Right cardiac atrium (tissue), 5 donors: ENCODE measurements around the gene PUM1. TPM values are rescaled to one million over a fixed set of nuclear protein-coding genes. Genes with fewer than 3 reads are reported as not detected.
A peak's percentile ranks its signal among the peaks of the same experiment; 100 is the strongest.

Experiments used
- ATAC-seq, 2 donors: fragments of 200-7000 bp; cut with Tn5 transposase; one replicate each; pipeline versions ENCODE4 v1.8.0 to v1.9.1; 2020; ENCODE audit warnings: moderate library complexity in 2 of 2, mild to moderate bottlenecking in 1 of 2
- DNase-seq, 3 donors: peaks; one replicate each; pipeline ENCODE4 v3.0.0-alpha.2; 2020
- H3K27ac ChIP-seq: one replicate; pipeline ENCODE4 v1.5.1; 2013; ENCODE audit warnings: mild to moderate bottlenecking, low read length, control low read depth, moderate library complexity
- H3K27me3 ChIP-seq: one replicate; pipeline ENCODE4 v1.6.1; 2013; ENCODE audit not compliant: control insufficient read depth, insufficient read depth
- H3K4me1 ChIP-seq: one replicate; pipeline ENCODE4 v1.6.1; 2013; ENCODE audit warnings: low read length; ENCODE audit not compliant: control insufficient read depth, insufficient read depth
- H3K4me3 ChIP-seq: one replicate; pipeline ENCODE4 v1.5.1; 2013; ENCODE audit warnings: low read length, control low read depth
- H3K9me3 ChIP-seq: one replicate; pipeline ENCODE4 v1.6.1; 2013; ENCODE audit warnings: low read length; ENCODE audit not compliant: control insufficient read depth
- WGBS: extraction: QIAGEN DNeasy Blood & Tissue Kit; methylation state at CpG from one replicate; pipeline ENCODE4 v1.1.7; 2013; 5-methylcytosine and 5-hydroxymethylcytosine counted together
- intact Hi-C, 4 donors: fragments of 100-400 bp; cut with DNase I; formaldehyde crosslinking; loops; one replicate each; pipeline versions ENCODE4 v1.11.0 to v1.14.0; 2022 to 2023
- polyA plus RNA-seq: library from polyadenylated mRNA; stranded (reverse); fragments of 200-250 nt; gene quantifications from one replicate; pipeline ENCODE4 v1.2.3, GENCODE V29; 2013
- total RNA-seq, 4 donors: library from RNA; stranded (reverse); fragmentation: NEBNext Ultra II Directional; extraction: Animal tissue kit (Norgen Biotek cat#: 25700); gene quantifications; one replicate each; pipeline ENCODE4 v1.2.1, GENCODE V29; 2021
- donor health status: healthy with polysubstance abuse.
- donor health status: DM: no; HTN: yes; CAD: no.
- donor health status: DM: no; HTN: no; CAD: no.
- donor health status: DM: no; HTN: yes; CAD: no; lungs with severe emphysema.
- donor health status: DM: yes; HTN: yes; CAD: no.

The PUM1 gene
- total and polyA plus RNA-seq, 5 donors, result 21.2 to 77.2 (median 76.9) TPM

DNA sequence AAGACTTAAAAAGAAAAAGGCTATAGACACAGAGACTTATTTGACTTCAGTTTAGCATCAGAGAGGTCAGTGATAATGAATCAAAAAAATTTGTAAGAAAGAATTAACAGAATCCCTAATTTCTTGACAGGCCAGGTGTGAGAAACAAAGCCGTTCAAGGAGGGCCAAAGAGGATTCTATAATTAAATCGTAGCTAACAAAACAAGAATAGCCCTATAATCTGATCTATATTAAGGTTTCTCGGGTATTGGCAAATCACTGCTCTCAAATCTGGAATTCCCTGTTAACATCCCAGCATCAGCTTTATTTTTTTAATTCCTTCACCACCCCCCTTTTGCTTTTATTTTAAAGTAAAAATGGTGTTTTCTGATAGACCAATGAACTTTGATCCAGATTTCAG, 60.3 kb downstream of the PUM1 start:
- H3K4me3 ChIP-seq, result no peak overlapping the region
- H3K27me3 ChIP-seq, result no peaks in the 10 kb centered on the region
- ATAC-seq, result no peak
- 67% methylated on average over 3 of the region's 3 CpGs for WGBS
- intact Hi-C loops, result no loop called here
- peaks cover 3% of the 10 kb centered on the region for H3K4me1 ChIP-seq
- no peaks in the 10 kb centered on the region for H3K9me3 ChIP-seq
- DNase-seq, result no peak
- H3K27ac ChIP-seq, result no peak overlapping the region

DNA sequence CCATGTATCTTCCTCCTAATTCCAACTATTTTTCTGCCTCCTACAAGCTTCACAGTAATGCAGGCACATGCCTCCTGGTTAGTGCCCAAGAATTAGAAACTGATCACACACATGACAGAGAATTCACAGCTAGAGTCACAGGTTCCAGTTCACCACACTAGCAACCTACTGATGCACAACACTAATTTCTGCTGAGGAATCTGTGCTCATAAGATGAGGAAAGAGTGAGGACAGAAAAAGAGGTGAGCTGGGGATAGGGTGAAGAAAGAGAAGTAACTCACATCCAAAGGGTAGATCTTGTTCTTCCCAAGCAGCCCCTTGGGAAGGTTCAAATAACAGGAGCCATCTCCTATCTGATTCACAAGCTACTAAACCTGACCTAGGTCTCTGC, 61.3 kb downstream of the PUM1 start:
- DNase-seq, result no peak
- no peak overlapping the region for H3K27ac ChIP-seq
- H3K27me3 ChIP-seq, result no peaks in the 10 kb centered on the region
- intact Hi-C loops, result no loop called here
- H3K4me1 ChIP-seq, result peaks cover 3% of the 10 kb centered on the region
- ATAC-seq, result no peak
- no peak overlapping the region for H3K4me3 ChIP-seq
- no peaks in the 10 kb centered on the region for H3K9me3 ChIP-seq

DNA sequence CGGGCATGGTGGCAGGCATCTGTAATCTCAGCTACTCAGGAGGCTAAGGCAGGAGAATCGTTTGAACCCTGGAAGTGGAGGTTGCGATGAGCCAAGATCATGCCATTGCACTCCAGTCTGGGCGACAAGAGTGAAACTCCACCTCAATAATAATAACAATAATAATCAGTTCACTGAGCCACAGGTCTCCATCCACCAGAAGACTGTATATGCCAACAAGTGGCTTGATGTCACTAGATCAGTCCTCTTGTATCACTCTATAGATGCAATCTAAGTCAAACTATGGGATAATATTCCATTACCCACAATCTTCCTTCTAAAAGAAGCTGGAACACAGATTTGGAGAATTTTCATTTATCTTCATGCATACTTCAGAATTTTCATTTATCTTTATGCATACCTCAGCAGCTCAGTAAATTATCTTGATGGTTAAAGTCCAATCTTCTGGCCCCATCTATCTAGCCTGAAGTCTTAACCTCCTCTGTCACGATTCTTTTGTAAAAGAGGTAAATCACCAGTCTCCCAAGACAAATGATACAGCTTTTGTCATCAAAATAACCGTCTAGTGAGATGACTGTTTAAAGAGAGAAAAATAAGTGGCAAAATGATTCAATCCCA, 61.8 kb downstream of the PUM1 start:
- H3K9me3 ChIP-seq, result no peaks in the 10 kb centered on the region
- no peak for DNase-seq
- no peaks in the 10 kb centered on the region for H3K27me3 ChIP-seq
- no peak overlapping the region for H3K4me3 ChIP-seq
- peaks cover 4% of the 10 kb centered on the region for H3K4me1 ChIP-seq
- H3K27ac ChIP-seq, result no peak overlapping the region
- intact Hi-C loops, result no loop called here
- ATAC-seq, result no peak
- 86% methylated on average over 6 of the region's 6 CpGs for WGBS

DNA sequence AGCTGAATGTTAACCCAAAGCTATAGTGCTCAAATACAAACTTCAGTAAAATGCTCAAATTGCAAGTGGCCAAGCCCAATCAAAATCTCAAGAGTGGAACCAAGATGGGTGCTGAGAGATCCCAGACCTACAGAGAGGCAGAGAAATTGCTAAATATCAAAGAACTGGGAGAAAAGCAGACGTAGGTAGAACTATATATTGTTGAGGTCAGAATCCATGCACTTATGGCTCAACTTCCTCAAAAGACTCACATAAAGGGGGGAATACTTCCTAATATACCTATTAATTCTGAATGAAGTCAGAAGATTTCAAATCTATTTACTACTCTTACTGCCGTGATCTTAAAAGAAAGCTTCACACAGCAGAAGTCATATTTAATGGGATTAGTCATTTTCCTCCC, 65.2 kb downstream of the PUM1 start:
- DNase-seq (no peak), ATAC-seq (no peak)
- no peaks in the 10 kb centered on the region for H3K9me3 ChIP-seq
- no peak overlapping the region for H3K4me3 ChIP-seq
- 86% methylated on average over 2 of the region's 2 CpGs for WGBS
- no peak overlapping the region for H3K27ac ChIP-seq
- no peaks in the 10 kb centered on the region for H3K27me3 ChIP-seq
- intact Hi-C loops, result no loop called here
- peaks cover 5% of the 10 kb centered on the region for H3K4me1 ChIP-seq

DNA sequence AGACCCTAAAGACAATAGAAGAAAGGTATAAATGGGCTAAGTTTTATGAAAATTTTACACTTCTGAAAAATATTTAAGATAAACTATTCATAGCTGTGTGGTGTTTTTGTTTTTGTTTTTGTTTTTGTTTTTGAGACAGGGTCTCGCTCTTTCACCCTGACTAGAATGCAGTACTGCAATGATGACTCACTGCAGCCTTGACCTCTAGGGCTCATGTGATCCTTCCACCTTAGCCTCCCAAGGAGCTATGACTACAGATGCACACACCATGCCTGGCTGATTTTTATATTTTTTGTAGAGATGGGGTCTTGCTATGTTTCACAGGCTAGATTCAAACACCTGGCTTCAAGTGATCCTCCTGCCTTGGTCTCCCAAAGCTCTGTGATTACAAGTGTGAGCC, 66.6 kb downstream of the PUM1 start:
- Histone ChIP-seq H3K9me3 (no peaks in the 10 kb centered on the region), H3K4me1 (peaks cover 5% of the 10 kb centered on the region), H3K27me3 (no peaks in the 10 kb centered on the region), H3K27ac (no peak overlapping the region), H3K4me3 (no peak overlapping the region)
- intact Hi-C loops, result no loop called here
- DNase-seq (no peak), ATAC-seq (no peak)
- WGBS, result 96% methylated on average over 1 of the region's 1 CpG

DNA sequence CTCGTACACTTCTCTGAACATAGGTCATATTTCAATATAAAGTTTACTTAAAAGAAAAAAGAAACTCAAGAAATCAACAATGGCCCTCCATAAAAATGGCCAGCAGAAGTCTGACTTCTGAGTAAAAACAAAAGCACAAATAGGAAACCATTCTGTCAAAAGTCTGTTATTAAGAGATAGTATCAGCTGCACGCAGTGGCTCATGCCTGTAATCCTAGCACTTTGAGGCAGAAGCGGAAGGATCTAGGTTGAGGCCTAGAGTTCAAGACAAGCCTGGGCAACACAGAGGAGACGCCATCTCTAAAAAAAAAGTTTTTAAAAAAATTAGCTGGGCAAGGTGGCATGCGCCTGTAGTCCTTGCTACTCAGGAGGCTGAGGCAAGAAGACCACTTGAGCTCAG, 67.3 kb downstream of the PUM1 start:
- H3K27me3 ChIP-seq, result no peaks in the 10 kb centered on the region
- H3K9me3 ChIP-seq, result no peaks in the 10 kb centered on the region
- no peak for DNase-seq
- H3K4me3 ChIP-seq, result no peak overlapping the region
- WGBS, result 97% methylated on average over 5 of the region's 5 CpGs
- H3K4me1 ChIP-seq, result peaks cover 5% of the 10 kb centered on the region
- intact Hi-C loops, result no loop called here
- ATAC-seq, result no peak
- H3K27ac ChIP-seq, result no peak overlapping the region

DNA sequence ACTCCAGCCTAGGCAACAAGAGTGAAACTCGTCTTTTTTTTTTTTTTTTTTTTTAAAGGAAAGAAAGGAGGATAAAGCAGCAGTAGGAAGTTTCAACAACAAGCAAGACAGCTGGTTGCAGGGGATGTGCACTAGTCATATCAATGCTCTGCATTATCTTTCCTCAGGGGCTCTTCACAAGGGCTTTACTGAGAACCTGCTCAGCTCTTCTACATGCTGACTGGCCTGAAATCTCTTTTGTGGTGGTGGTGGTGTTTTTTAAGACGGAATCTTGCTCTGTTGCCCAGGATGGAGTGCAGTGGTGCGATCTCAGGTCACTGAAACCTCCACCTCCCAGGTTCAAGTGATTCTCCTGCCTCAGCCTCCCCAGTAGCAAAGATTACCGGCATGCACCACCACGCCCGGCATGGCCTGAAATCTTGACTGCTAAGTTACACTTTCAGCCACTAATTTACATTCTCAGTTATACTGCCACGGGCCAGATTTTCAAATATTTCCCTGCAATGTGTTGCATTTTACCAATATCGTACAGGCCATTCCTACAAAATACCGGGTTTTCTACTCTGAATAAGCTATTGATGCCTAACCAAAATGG, 68.0 kb downstream of the PUM1 start:
- Histone ChIP-seq H3K27ac (no peak overlapping the region), H3K9me3 (no peaks in the 10 kb centered on the region), H3K27me3 (no peaks in the 10 kb centered on the region), H3K4me3 (no peak overlapping the region), H3K4me1 (peaks cover 5% of the 10 kb centered on the region)
- intact Hi-C loops, result no loop called here
- no peak for DNase-seq
- 92% methylated on average over 9 of the region's 9 CpGs for WGBS
- no peak for ATAC-seq

DNA sequence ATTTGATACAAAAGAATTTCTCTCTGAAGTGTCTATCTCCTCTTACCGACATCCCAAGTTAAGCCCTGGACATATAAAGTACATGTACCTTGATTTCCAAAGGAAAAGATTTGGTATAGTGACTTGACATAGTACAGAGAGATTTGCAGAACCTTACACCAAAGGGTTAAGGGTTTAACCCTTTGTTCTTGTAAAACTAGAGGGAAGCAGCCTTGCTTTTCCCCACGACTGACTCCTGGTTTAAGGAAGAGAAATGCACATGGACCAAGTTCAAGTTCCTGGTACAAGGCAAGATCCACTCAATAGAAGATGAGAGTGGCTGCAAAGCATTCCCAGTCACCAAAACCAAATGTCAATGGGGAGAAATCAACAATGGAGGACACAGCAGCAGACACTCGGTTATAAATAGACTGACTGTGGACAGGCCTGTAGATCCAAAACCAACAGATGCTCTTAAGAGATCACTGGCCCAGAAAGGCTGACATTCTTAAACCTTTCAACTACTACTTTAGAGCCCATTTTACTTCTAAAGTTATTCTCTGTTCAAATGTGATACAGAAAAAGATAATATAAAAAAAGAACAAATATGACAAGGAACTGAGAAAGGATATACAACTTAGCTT, 69.4 kb downstream of the PUM1 start:
- no peak for ATAC-seq
- no peak overlapping the region for H3K4me3 ChIP-seq
- no peak for DNase-seq
- H3K27me3 ChIP-seq, result no peaks in the 10 kb centered on the region
- H3K9me3 ChIP-seq, result no peaks in the 10 kb centered on the region
- H3K4me1 ChIP-seq, result peaks cover 5% of the 10 kb centered on the region
- WGBS, result 49% methylated on average over 3 of the region's 3 CpGs
- H3K27ac ChIP-seq, result peak overlapping the region; percentile 15
- intact Hi-C loops, result no loop called here

DNA sequence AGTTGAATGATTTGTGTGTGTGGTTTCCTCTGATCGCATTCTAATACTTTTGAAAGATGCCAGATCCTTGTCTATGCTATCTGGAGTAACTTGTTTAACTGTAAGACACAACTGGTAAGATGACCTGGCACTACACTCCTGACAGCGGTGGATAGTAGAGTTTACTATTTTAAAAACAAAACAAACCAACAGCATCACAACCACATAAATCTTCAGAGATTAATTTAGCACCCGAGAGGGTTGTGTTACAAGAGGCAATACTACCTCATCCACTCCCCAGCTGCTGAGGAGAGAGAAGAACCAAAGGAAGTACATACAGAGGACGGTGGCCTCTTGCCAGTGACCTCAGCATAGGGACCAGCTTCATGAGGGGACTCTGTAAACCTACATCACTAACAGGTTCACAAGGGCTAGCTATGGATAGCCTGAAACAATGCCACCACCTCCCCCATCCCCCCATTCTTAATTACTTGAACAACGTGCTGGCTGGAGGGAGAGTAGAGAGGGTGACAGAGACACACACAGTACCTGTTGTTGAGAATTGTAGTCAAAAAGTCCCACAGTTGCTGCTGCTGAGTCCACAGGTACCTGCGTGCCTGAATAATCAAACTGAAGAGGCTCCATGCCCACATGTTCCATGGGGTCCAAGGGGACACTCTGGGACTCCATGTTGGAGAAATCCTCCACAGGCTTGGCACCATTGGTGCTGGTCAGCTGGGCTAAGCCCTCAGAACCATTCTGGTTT, 73.5 kb downstream of the PUM1 start:
- no peaks in the 10 kb centered on the region for H3K9me3 ChIP-seq
- ATAC-seq (peak in 1 of 2 donors; percentile 17), DNase-seq (no peak)
- H3K27ac ChIP-seq, result no peak overlapping the region
- 72% methylated on average over 6 of the region's 6 CpGs for WGBS
- H3K4me3 ChIP-seq, result no peak overlapping the region
- intact Hi-C loops, result no loop called here
- H3K4me1 ChIP-seq, result peaks cover 3% of the 10 kb centered on the region
- no peaks in the 10 kb centered on the region for H3K27me3 ChIP-seq

DNA sequence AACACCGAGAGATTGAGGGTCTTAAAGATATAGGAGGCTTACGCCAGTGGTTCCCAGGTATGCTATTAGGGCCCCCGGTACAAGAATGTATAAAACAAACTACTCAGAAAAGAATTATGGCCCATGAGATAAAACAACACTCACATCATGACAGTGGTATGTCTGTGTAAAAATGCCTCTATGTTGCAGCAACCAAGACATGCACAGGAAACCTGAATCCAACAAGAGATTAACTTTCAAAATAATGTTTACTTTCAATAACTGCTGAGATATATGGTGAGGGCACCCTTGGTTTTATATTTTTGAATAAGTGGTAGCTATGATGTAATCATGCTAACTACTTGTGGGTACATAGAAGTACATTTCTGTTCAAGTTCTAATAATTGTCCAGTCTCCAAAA, 74.9 kb downstream of the PUM1 start:
- ATAC-seq, result no peak
- WGBS, result 88% methylated on average over 3 of the region's 3 CpGs
- Histone ChIP-seq H3K4me3 (no peak overlapping the region), H3K27ac (no peak overlapping the region), H3K27me3 (no peaks in the 10 kb centered on the region), H3K9me3 (no peaks in the 10 kb centered on the region), H3K4me1 (no peaks in the 10 kb centered on the region)
- DNase-seq, result no peak
- intact Hi-C loops, result no loop called here

DNA sequence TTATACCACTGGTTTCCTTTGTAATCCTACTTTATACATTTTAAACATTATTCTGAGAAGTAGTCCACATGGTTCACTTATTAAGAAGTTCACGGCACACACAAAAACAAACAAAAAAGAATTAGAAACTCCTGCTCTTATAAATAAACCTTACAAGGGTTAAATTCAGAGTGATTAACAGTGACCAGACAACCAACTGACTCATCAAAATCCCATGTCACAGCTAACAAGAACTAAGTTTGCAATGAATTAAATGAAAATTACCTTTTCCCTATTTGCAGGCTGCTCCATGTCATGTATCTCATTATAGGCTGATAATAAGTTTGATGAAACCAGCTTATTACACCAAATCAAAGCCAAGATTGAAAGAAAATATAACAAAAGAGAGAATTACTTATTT, 77.5 kb downstream of the PUM1 start:
- 91% methylated on average over 1 of the region's 1 CpG for WGBS
- no peaks in the 10 kb centered on the region for H3K9me3 ChIP-seq
- intact Hi-C loops, result no loop called here
- DNase-seq (no peak), ATAC-seq (no peak)
- no peaks in the 10 kb centered on the region for H3K27me3 ChIP-seq
- no peak overlapping the region for H3K27ac ChIP-seq
- peaks cover 1% of the 10 kb centered on the region for H3K4me1 ChIP-seq
- no peak overlapping the region for H3K4me3 ChIP-seq
